ENCODE measurements around the gene FBXL4. TPM values are rescaled to one million over a fixed set of nuclear protein-coding genes. Genes with fewer than 3 reads are reported as not detected.

Gene FBXL4
- polyA plus RNA-seq, 1 donor from 2014 or later, result 9.7 TPM

GRCh38 chr6:98871821-98872220, 75.9 kb downstream of the FBXL4 start:
- no peak overlapping the region for H3K9ac ChIP-seq (ENCODE audit: low read length)
- TF ChIP-seq RAD21 (conservative IDR thresholded peaks at IDR 0.05), result no peak
- no peak for TF ChIP-seq POLR2AphosphoS5 (IDR thresholded peaks at IDR 0.05)
- no peak for TF ChIP-seq REST (IDR thresholded peaks at IDR 0.05; ENCODE audit: borderline replicate concordance)
- no peak overlapping the region for H2AFZ ChIP-seq (ENCODE audit: low read depth, low read length)
- H3K79me2 ChIP-seq (replicated peaks; ENCODE audit: insufficient read depth, low read length), result no peaks in the 10 kb centered on the region
- no peak overlapping the region for H3K4me2 ChIP-seq (ENCODE audit: low read length)
- H3K9me3 ChIP-seq (ENCODE audit: low read length), result no peaks in the 10 kb centered on the region
- H3K36me3 ChIP-seq (ENCODE audit: insufficient read depth, low read length), result no peaks in the 10 kb centered on the region
- no peak overlapping the region for H3K4me3 ChIP-seq (ENCODE audit: low read length)
- no peak overlapping the region for H3K27ac ChIP-seq (ENCODE audit: low read length)
- H3F3A ChIP-seq (ENCODE audit: insufficient read depth, low read length, poor library complexity, severe bottlenecking), result no peaks in the 10 kb centered on the region
- no peaks in the 10 kb centered on the region for H3K9me2 ChIP-seq (ENCODE audit: insufficient read depth, low read length)
- H3K27me3 ChIP-seq (ENCODE audit: insufficient read depth, low read depth, low read length), result no peaks in the 10 kb centered on the region
- H4K20me1 ChIP-seq (ENCODE audit: insufficient read depth), result no peaks in the 10 kb centered on the region

GRCh38 chr6:98871057-98871456, 76.7 kb downstream of the FBXL4 start:
- TF ChIP-seq REST (IDR thresholded peaks at IDR 0.05; ENCODE audit: borderline replicate concordance) (no peak), RAD21 (conservative IDR thresholded peaks at IDR 0.05) (no peak), EP300 (conservative IDR thresholded peaks at IDR 0.05; ENCODE audit: poor library complexity, severe bottlenecking) (no peak), SMC3 (conservative IDR thresholded peaks at IDR 0.05; ENCODE audit: poor library complexity) (no peak), TAF1 (IDR thresholded peaks at IDR 0.05; ENCODE audit: low read depth) (no peak), POLR2AphosphoS5 (IDR thresholded peaks at IDR 0.05) (no peak), MXI1 (conservative IDR thresholded peaks at IDR 0.05; ENCODE audit: poor library complexity, severe bottlenecking) (no peak), CTCF (IDR thresholded peaks at IDR 0.05; ENCODE audit: poor library complexity, severe bottlenecking) (no peak), EZH2 (IDR thresholded peaks at IDR 0.05; ENCODE audit: borderline replicate concordance, insufficient read depth, low read length, poor library complexity, severe bottlenecking) (no peak)
- Histone ChIP-seq H2AFZ (ENCODE audit: low read depth, low read length) (no peak overlapping the region), H4K20me1 (ENCODE audit: insufficient read depth) (no peaks in the 10 kb centered on the region), H3K4me3 (ENCODE audit: low read length) (no peak overlapping the region), H3K36me3 (ENCODE audit: insufficient read depth, low read length) (no peaks in the 10 kb centered on the region), H3K4me2 (ENCODE audit: low read length) (no peak overlapping the region), H3K9me2 (ENCODE audit: insufficient read depth, low read length) (no peaks in the 10 kb centered on the region), H3K27me3 (ENCODE audit: insufficient read depth, low read depth, low read length) (no peaks in the 10 kb centered on the region), H3K79me2 (replicated peaks; ENCODE audit: insufficient read depth, low read length) (no peaks in the 10 kb centered on the region), H3K9me3 (ENCODE audit: low read length) (no peaks in the 10 kb centered on the region), H3K27ac (ENCODE audit: low read length) (no peak overlapping the region), H3K9ac (ENCODE audit: low read length) (no peak overlapping the region), H3F3A (ENCODE audit: insufficient read depth, low read length, poor library complexity, severe bottlenecking) (no peaks in the 10 kb centered on the region)
